T-helper 9 cell (primary cell): ENCODE measurements around the gene NRXN3.

Experiments
- DNase-seq: peaks from one replicate; pipeline ENCODE4 v3.0.0-alpha.2; 2020

The NRXN3 gene

DNA sequence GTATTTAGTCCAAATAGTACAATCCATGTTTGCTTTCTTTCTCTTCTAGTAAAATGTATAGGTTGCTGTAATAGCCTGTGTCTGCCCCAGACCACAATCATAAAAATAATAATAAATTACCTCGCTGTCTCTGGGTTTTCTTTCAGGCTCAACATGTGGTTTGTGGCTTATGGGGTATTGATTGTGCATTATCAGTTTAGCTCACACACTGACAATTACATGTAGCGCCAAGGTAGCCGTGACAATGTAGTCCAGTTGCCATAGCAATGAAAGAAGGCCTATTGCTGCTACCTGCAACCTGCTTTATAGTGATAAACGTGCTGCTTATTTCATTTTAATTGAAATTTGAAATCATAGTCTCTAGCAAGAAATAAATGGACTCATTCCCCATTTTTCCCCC lies 1009.8 kb downstream of the NRXN3 start:
- DNase-seq, result no peak

DNA sequence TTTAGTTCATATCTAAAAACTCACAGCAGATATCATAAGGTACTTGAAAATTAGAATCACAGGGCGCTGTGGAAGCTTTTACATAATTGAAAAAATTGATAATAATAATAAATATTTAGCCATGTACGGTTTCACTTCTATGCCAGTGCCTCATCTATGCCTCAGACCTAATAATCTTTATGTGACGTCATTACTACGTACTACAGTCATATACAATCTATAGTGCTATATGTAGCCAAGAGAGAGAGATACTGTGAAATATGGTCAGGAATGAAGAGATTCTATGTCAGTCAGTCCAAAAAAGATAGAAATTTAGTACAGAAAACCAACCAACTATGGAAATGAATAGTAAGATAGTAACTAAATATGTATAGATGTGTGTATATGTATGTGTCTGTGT lies 1010.5 kb downstream of the NRXN3 start:
- no peak for DNase-seq

- no peak for DNase-seq
Measured at GRCh38 chr14:79186523-79186922, 1016.4 kb downstream of the NRXN3 start.

DNA sequence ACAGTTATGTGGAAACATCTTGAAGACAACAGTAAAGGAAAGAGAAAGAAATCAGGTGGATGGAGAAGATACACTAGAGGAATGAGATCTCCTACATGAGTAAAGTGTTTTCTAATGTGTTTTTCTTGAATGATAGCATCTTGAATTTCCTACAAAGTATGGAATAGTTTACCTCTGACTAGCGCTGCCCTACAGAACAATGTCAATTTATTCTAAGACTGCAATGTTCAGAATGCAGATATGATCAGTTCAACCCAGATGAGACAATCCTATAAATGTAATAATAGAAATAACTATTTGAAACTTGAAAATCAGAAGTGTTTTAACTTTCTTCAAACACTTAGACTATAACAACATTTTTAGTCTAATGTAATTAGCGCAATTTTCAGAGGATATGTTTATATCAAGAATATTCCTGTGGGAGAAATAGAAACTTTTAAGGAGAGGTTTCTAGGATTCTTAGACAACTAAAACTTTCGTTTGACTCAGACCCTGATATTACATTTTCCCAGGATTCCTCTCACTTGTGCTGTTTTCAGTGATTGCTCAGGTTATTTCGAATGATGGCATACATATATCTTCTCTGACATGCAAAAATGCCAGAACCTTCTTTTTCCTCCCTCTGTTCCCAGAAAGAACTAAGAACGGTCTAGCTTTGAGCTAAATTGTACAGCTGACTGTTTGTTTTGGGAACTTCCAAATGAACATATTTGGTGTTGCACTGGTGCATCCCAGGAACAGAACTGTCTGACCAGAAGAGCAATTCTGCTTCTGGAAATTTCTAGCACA lies 1023.7 kb downstream of the NRXN3 start:
- DNase-seq, result no peak

DNA sequence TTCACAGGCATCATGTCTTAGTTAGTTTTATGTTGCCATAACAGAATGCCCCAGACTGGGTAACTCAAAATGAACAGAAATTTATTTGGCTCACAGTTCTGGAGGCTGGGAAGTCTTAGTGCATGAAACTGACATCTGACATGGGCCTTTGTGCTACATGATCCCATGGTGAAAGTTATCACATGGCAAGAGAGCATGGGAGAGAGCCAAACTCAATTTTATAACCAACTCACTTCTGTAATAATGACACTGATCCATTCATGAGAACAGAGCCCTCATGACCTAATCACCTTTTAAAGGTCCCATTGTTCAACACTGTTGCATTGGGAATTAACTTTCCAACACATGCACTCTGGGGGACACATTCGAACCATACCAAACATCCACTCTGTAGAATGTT lies 1026.0 kb downstream of the NRXN3 start:
- no peak for DNase-seq

- DNase-seq, result no peak
Measured at GRCh38 chr14:79197516-79197915, 1027.3 kb downstream of the NRXN3 start.

DNA sequence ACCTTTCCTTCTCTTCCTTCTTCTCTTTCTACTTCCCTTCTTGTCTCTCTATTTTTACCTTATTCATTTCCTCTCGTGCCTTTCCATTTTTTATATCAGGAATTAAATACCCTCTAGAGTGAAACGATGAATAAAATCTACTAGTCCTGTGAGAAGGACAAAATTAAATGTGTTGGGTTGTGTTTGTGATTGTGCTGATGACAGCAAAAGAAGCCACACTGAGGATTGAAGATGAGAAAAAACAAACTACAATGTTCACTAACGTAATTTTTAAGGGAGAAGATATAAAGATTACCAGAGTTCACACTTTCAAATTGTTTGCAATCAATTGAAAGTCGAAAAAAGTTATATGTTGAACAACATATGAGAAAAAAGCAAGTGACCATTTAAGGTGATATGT lies 1029.0 kb downstream of the NRXN3 start:
- DNase-seq, result no peak

DNA sequence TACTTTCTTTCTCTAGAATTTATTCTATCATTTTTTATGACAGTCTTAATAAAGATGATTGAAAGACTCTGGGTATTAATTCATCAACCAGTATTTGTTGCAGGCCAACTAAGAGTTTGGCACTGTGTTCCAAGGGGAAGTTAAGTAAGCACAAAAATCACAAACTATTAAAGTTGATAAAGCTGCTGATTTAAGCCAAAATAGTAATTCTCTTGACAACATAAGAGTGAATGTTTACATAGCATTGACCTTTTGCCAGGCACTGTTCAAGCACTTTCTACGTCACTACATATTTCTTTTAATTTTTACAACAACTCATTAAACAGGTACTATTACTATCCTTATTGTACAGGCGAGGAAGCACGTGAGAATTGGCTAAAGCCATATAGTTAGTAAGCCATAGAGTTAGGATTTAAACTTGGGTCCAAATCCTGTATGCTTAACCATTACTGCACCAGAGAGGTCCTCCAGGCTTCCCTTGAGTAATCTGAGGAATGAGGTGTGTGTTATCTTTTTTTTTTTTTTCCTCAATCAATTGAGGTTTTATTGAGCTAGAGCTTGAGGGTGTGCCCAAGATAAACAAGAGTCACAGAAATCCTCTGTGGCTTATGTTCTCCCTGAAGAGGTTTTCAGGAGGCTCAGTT lies 1031.5 kb downstream of the NRXN3 start:
- DNase-seq, result no peak

DNA sequence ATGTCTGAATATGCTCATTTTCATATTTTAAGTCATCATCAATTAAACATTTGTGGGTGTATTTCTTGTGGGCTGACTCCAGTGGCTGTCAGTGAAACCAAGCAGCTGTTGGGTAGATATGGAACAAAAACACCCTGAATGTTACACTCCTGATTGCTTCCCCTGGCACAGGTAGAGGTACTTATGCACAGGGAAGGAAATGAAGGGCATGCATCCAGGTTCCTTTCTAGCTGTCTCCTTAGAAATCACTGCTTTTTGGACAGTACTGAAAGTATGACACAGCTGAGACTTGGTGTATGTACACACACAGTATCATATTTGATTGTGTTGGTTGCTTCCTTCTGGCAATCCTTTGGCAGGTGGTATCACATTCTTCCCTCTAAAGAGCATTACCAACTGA lies 1034.4 kb downstream of the NRXN3 start:
- DNase-seq, result no peak

GRCh38 chr14:79209418-79209817 lies 1039.2 kb downstream of the NRXN3 start:
- no peak for DNase-seq

DNA sequence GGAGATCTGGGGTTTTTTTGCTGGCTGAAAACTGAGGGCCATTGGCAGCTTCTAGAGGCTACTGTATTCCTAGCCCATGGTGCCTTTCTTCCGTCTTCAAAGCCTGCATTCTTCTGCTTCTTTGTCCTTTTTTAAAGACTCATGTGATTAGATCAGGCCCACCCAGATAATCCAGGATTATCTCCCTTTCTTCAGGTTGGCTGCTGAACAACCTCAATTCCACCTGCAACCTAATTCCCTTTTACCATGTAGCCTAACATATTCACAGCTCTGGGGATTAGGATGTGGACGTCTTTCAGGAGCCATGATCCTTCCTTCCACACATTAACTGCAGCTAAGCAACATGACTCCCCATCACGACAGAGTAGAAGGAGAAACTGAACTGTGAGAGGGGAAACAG lies 1055.6 kb downstream of the NRXN3 start:
- DNase-seq, result no peak

DNA sequence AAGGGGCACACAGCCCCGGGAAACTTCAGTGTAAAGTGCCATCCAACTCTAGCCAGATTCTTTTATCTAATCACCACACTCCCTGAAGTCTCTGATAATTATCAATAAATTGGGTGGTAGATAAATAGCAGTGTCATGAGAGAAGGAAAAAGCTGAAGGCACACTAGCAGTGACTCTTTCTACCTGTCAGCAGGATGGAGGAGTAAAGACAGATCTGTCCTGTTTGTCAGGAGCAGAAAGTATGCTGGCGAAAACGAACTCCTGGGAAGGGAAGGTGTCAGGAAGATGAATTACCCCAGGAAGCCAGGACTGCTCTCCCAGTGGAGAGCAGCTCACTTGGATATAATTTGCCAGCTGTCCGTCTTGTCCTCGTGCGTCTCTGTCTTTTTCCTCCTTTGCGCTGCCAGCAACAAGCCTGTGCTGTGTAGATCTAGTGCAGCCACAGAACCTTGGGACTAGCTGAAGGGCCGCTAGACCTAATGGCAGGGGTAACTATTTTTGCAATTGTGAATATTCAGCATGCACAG lies 1059.3 kb downstream of the NRXN3 start:
- no peak for DNase-seq

DNA sequence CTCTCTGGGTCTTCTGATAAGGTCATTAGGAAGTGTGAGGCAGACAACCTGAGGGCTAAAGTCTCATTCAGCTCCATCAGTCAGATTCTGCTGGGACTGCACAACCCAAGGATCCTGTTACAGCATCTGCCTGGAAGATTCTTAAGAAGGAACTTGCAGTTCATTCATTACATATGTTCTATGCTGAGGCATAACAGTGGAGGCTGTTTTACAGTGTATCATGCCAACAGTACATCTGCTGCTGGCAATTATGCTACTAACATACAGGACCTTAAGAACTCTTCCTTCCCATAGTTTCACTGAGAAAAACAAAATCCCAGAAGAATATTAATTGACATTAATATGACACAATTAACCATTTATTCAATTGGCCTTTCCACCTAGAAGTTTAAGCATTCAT lies 1072.5 kb downstream of the NRXN3 start:
- no peak for DNase-seq

DNA sequence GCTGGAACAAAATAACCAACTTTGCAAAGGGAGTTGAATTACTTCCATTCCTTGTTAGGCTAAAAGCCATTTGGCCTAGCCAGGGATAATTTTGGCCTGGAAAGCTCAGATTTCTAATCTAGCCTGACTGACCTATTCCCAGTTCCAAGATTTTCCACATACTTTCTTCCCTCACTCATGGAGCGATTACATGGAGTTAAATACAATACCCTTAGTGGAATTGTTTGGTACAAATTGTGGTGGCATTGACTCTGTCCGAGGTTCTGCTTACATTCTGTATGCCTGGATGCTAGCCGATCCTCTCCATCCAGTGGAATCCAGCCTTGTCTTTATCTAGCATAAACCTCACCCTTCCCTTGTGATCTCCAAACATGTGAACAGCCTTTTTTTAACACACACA lies 1076.0 kb downstream of the NRXN3 start:
- DNase-seq, result no peak

GRCh38 chr14:79248126-79248525 lies 1078.0 kb downstream of the NRXN3 start:
- DNase-seq, result no peak

- DNase-seq, result no peak
Measured at GRCh38 chr14:79248771-79249170, 1078.6 kb downstream of the NRXN3 start.

DNA sequence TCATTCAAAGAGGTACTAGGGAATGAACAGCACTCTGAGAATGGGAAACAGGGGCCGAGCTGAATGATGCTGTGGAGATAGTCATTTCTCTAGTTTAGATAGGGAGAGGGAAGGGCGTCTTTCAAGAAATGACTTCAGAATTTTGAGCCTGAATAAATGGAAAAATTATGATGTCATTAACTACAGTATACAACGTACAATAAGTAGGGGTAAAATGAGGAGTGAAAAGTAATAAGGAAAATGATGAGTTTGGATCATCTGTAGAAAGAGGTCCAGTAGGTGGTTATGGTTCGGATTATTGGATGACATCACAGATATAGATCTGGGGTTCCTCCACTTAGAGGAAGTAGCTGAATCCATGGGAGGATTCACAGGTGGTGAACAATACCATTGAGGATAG lies 1081.1 kb downstream of the NRXN3 start:
- no peak for DNase-seq

DNA sequence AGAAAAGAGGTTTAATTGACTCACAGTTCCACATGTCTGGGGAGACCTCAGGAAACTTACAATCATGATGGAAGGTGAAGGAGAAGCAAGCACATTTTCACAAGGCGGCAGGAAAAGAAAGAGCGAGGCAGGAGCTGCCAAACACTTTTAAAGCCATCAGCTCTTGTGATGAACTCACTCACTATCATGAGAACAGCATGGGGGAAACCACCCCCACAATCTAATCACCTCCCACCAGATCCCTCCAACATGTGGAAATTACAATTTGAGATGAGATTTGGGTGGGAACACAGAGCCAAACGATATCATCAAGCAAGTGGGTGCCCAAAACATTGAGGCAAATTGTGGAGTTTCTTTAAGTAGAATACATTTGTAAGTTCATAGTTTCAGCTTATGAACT lies 1083.4 kb downstream of the NRXN3 start:
- no peak for DNase-seq

- DNase-seq, result no peak
Measured at GRCh38 chr14:79254069-79254775, 1084.0 kb downstream of the NRXN3 start.

DNA sequence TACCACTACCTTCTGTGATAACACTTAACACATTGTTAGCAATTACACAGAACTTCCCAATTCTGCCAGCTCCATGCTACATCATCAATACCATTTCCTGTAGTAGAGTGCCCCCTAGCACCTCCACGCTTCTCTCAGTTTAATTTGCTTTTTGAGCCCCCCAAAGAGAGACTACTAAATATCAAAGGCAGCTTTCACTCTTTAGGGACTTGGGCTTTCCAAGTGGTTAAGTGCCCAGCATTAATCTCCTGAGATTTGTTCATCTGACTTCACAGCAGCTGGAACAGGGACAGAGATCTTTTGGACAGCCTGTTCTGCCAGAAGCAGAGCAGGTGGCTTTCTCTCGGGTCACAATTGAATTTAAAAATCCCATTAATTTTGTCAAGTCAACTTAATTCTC lies 1086.2 kb downstream of the NRXN3 start:
- no peak for DNase-seq

- DNase-seq, result no peak
Measured at GRCh38 chr14:79260406-79260805, 1090.2 kb downstream of the NRXN3 start.

DNA sequence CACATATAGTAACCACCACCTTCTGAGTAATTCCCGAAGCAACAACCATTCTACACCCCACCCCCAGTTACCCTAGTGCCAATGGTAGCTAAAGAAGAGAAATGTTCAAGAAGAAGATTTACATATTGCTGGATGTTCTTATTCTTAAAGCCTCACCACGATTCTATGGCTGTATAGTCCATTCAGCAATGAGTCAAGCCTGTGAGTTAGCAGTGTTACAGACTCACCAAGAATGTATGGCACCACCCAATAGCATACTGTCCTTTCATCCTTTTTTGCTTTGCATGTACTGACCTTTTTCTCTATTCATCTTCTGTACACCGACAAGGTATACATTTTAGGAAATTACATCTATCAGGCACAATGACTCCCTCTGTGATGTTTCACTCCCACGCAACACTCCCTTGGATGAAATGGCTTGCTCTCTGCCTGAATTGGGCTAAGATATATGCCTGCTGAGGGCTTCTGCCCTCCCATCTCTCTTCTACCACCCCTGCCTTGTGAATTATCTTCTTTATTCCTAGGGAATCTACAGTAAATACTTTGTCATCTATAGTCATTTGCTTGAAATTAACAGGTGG lies 1095.3 kb downstream of the NRXN3 start:
- DNase-seq, result no peak

GRCh38 chr14:79270361-79270760 lies 1100.2 kb downstream of the NRXN3 start:
- no peak for DNase-seq
